GM21381 (cell line): ENCODE measurements around the gene ANKH.

Experiments
- ATAC-seq: cut with Tn5 transposase; IDR thresholded peaks from one replicate; pipeline ENCODE4 v1.9.1; 2021; ENCODE audit warnings: mild to moderate bottlenecking, moderate library complexity; ENCODE audit not compliant: unreplicated experiment

ANKH gene

DNA sequence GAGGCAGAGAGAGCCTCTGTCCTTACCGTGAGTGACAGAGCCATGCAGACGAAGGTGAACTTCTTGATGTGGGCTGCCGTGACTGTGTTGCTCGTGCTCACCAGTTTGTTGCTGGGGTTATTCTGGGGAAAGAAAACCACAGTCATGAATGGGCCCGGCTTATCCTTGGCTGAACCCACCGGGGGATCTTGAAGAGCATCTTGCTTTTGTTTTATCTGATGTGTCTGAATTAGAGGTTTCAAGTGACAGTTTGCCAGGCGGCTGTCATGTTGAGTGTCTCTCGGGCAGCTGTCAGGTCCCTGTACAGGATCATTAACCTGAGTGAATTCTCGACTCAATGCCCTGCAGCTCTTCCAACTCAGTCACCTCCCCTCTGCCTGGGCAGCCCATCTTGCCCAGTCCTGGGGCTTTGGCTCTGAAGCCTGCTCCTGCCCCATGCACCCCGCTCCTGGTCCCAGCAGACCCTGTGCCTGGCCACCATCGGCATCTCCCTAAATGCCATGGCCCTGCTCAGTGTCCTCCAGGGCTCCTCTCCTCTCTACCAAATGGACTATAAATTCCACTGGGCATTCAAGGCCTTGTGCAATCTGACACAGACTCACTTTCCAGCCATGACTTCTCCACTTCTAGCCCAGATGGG, 129.7 kb downstream of the ANKH start:
- no peak for ATAC-seq

DNA sequence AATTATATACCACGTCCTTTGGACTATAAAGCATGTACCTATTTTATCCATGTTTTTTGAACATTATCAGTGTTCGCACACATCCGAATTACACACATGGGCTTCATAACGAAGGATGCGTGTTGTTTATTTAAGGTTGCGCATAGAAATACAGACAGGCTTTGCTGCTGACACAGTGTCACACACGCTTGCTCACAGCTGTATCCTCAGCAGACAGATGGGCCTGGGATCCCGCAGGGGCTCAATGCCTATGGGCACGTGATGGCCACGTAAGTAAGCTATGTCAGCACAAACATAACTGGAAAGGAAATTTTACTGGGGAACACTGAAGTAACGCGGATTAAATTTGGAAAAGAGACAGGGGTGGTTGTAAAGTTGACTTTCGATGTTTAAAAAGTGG, 130.4 kb downstream of the ANKH start:
- no peak for ATAC-seq

- no peak for ATAC-seq
Measured at GRCh38 chr5:14739981-14740380, 131.6 kb downstream of the ANKH start.

- ATAC-seq, result no peak
Measured at GRCh38 chr5:14739538-14739937, 132.0 kb downstream of the ANKH start.

- ATAC-seq, result no peak
Measured at GRCh38 chr5:14738050-14738449, 133.5 kb downstream of the ANKH start.

GRCh38 chr5:14737291-14737690, 134.3 kb downstream of the ANKH start:
- ATAC-seq, result no peak

DNA sequence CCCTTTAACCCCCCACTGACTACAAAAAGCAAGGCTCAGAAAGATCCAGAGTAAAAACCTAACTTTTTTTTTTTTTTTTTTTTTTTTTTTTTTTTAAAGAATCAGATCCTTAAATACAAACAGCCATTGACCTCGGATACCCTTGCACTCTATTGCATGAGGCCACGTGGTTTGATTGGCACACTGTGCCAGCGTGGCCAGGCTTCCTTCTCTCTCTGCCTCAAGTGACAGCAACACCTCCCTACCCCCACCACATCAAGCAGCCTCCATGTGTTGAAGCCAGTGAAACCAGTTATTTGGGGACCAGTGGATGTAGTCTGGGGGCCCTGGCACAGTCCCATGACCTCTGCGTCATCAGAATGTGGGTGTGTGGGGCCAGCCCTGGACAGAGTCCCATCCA, 135.6 kb downstream of the ANKH start:
- ATAC-seq, result no peak

DNA sequence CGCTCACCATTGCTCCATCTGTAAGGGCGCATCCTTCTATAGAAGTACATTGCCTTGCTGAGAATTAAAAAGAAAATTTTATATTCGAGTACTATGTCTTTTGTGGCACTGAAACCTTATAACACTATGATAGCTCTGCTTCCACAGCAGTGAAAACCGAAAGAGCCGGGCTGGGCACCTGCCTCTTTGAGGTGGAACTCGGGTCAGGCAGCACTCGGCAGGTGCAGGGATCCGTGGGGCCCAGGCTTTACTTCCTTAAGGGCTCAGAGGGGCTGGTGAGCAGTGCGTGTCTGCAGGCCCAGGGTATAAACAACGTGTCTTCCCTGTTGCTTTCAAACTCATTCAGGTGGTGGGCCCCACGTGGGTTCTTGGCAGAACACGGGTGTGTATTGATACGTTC, 137.2 kb downstream of the ANKH start:
- ATAC-seq, result no peak

DNA sequence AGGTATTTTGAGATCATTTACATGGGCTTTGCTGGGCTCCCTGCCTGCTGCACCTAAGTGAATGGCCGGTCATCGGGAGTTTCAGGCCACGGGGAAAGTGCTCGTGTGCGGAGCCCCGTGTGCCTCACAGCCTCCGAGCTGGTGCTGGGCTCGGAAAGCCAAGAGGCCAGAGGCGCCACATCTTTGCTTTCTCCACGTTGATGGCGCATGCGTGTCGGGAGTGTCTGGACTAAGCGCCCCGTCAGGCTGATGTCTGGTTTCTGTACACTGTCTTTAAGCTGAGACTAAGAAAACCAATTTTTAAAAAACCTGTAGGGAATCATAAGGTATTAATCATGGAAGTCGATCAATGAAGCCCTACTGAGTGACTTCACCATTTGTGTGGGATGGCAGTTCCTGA, 137.9 kb downstream of the ANKH start:
- no peak for ATAC-seq

DNA sequence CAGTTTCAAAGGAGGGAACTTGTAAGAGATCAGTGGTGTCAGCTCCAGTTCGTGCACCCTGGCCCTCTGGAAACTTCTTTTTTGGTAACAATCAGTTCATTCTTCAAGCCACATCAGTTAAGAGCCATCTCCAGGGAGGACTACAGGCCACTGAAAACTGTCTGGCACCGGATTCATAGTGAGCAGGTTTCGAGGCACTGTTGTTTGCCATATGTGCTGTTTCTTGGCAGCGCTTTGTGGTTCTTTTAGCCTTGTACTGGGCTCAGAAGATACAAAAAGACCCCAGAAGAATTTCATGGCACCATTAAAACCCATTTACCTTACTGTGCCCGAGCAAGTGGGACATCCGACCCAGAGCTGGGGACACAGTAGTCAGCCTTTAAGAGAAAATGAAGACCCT, 138.6 kb downstream of the ANKH start:
- ATAC-seq, result no peak

GRCh38 chr5:14730881-14731280, 140.7 kb downstream of the ANKH start:
- ATAC-seq, result no peak

DNA sequence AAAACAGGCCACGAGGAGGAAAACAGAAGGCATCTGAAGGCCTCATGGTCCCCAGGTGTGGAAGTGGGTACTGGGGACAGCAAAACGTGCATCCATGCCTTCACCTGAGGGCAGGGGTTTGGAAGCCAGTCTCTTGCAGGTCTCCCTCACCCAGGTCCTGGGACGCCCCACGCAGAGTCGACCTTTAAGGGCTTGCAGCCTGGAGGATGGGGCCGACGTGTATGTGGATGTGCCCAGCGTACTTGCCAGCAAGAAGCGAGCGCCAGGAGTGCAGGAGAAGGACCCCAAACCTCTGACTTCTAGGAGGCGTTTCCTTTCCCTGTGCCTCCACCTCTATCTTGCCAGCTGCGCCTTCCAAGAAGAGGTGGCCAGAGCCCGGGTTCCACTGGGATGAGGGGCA, 141.1 kb downstream of the ANKH start:
- no peak for ATAC-seq

- no peak for ATAC-seq
Measured at GRCh38 chr5:14729448-14730385, 141.9 kb downstream of the ANKH start.

GRCh38 chr5:14728459-14728938, 143.1 kb downstream of the ANKH start:
- ATAC-seq, result no peak

GRCh38 chr5:14727928-14728458, 143.6 kb downstream of the ANKH start:
- ATAC-seq, result no peak

GRCh38 chr5:14727428-14727865, 144.1 kb downstream of the ANKH start:
- ATAC-seq, result peak; percentile 66

DNA sequence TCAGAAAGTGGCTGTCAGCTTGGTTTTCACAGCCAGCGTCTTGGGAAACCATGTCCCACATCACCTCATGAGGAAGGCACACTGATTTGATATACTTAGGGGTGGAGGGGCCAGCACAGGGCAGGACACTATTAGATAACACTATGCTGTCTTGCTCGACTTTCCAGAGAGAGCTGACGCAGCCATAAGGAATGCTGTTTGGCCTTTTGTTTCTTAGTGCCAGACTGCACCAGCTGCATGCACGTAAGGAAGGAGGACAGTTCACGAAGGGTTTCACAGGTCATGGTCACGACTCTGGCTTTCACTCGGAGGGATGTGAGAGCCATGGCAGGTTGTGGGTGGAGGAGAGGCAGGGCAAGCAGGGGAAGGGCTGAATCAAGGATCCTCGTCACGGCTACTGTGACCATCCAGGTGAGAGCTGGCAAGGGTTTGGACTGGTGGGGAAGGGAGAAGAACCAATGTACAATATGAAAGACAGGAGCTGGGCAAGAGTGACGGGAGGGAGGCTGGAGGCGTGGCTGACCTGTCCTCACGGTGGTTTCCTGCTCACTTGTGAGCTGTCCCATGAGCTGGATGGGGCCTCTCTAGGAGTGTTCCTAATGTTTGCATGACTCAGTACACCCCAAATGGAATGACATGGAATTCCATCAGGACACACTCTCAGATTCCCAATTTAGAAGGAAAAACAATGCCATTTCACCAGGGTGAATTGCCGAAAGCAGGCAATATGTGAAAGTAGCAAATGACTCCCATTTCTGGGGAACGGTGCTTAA, 145.3 kb downstream of the ANKH start:
- ATAC-seq, result no peak

GRCh38 chr5:14724633-14725032, 146.9 kb downstream of the ANKH start:
- ATAC-seq, result no peak

- ATAC-seq, result no peak
Measured at GRCh38 chr5:14723701-14724132, 147.9 kb downstream of the ANKH start.

GRCh38 chr5:14722923-14723322, 148.7 kb downstream of the ANKH start:
- ATAC-seq, result no peak
